GM23338 (cell line): ENCODE results near the gene LCN12. TPM values are rescaled to one million over a fixed set of nuclear protein-coding genes. Genes with fewer than 3 reads are reported as not detected.

Experiments
- ATAC-seq: fragments of 200-7000 bp; cut with Tn5 transposase; 3 replicates; pipeline ENCODE4 v1.9.1; 2020
- DNase-seq: peaks from one replicate; pipeline ENCODE4 v3.0.0-alpha.2; 2015; ENCODE audit warnings: low spot score
- H2AFZ ChIP-seq: fragments of 200-600 bp; sonication (generic); 2 replicates; pipeline ENCODE4 v1.8.0; 2016; ENCODE audit warnings: antibody characterized with exemption, mild to moderate bottlenecking, moderate library complexity
- H3F3A ChIP-seq: fragments of 200-600 bp; sonication (generic); replicated peaks from 2 replicates; pipeline ENCODE4 v1.8.0; 2017; ENCODE audit warnings: antibody characterized with exemption, mixed run types, low read depth
- H3K27ac ChIP-seq: fragments of 200-600 bp; sonication (generic); 2 replicates; pipeline ENCODE4 v1.6.1; 2016; ENCODE audit warnings: low read depth
- H3K27me3 ChIP-seq: fragments of 200-600 bp; sonication (generic); 2 replicates; pipeline ENCODE4 v1.8.0; 2016; ENCODE audit warnings: mild to moderate bottlenecking, mixed run types, moderate library complexity; ENCODE audit not compliant: insufficient read depth
- H3K36me3 ChIP-seq: fragments of 200-600 bp; sonication (generic); 2 replicates; pipeline ENCODE4 v1.8.0; 2016; ENCODE audit warnings: mild to moderate bottlenecking; ENCODE audit not compliant: insufficient read depth
- H3K4me1 ChIP-seq: fragments of 200-600 bp; sonication (generic); 2 replicates; pipeline ENCODE4 v1.8.0; 2016; ENCODE audit warnings: mild to moderate bottlenecking, moderate library complexity; ENCODE audit not compliant: insufficient read depth
- H3K4me2 ChIP-seq: fragments of 200-600 bp; sonication (generic); 2 replicates; pipeline ENCODE4 v1.7.1; 2017; ENCODE audit warnings: mixed run types
- H3K4me3 ChIP-seq: fragments of 200-600 bp; sonication (generic); 2 replicates; pipeline ENCODE4 v1.6.1; 2016; ENCODE audit warnings: mixed run types
- H3K79me2 ChIP-seq: fragments of 200-600 bp; sonication (generic); replicated peaks from 2 replicates; pipeline ENCODE4 v1.8.0; 2017; ENCODE audit warnings: mild to moderate bottlenecking; ENCODE audit not compliant: insufficient read depth
- H3K9me2 ChIP-seq: fragments of 200-600 bp; sonication (generic); 2 replicates; pipeline ENCODE4 v1.8.0; 2017; ENCODE audit not compliant: insufficient read depth
- H4K20me1 ChIP-seq: fragments of 200-600 bp; sonication (generic); replicated peaks from 2 replicates; pipeline ENCODE4 v1.8.0; 2017; ENCODE audit warnings: mild to moderate bottlenecking; ENCODE audit not compliant: insufficient read depth
- H3K27ac Mint-ChIP-seq: 2 replicates; pipeline ENCODE4 v1.8.0; 2020; ENCODE audit warnings: inconsistent platforms, mild to moderate bottlenecking, moderate library complexity, mixed read lengths
- H3K27me3 Mint-ChIP-seq: 3 replicates; pipeline ENCODE4 v1.8.0; 2022; ENCODE audit warnings: low read depth, mild to moderate bottlenecking, moderate library complexity, mixed read lengths, inconsistent platforms; ENCODE audit not compliant: insufficient read depth, poor library complexity
- H3K36me3 Mint-ChIP-seq: 3 replicates; pipeline ENCODE4 v1.8.0; 2021; ENCODE audit warnings: low read depth, mild to moderate bottlenecking, inconsistent platforms, moderate library complexity, mixed read lengths
- H3K4me1 Mint-ChIP-seq: 3 replicates; pipeline ENCODE4 v1.8.0; 2020; ENCODE audit warnings: mild to moderate bottlenecking, inconsistent platforms, mixed read lengths
- H3K4me3 Mint-ChIP-seq: 3 replicates; pipeline ENCODE4 v1.8.0; 2021; ENCODE audit warnings: moderate library complexity, mild to moderate bottlenecking, inconsistent platforms, mixed read lengths
- H3K9me3 Mint-ChIP-seq: 3 replicates; pipeline ENCODE4 v1.8.0; 2020; ENCODE audit warnings: moderate library complexity, mild to moderate bottlenecking, inconsistent platforms, mixed read lengths
- CREB1 ChIP-seq: fragments of 250-450 bp; sonication (Bioruptor Pico); IDR thresholded peaks from 2 replicates; pipeline ENCODE4 v1.5.0; 2020; ENCODE audit warnings: low read depth, mild to moderate bottlenecking, moderate library complexity
- NANOG ChIP-seq: IDR thresholded peaks from 2 replicates; pipeline ENCODE4 v1.6.1; 2016; ENCODE audit warnings: antibody characterized with exemption, borderline replicate concordance
- POLR2AphosphoS5 ChIP-seq: IDR thresholded peaks from 2 replicates; pipeline ENCODE4 v1.6.1; 2016; ENCODE audit warnings: antibody characterized with exemption, low read depth
- STAT1 ChIP-seq: IDR thresholded peaks from one replicate; pipeline ENCODE4 v1.6.1; 2016; ENCODE audit warnings: antibody characterized with exemption; ENCODE audit not compliant: unreplicated experiment
- polyA plus RNA-seq: library from polyadenylated mRNA; unstranded; fragments of >200 nt; fragmentation: Nextera tagmentation; extraction: Ambion mirVana; gene quantifications from 2 replicates; pipeline ENCODE4 v1.2.1, GENCODE V29; 2016
- total RNA-seq: library from RNA; depleted of rRNA; stranded (reverse); fragments of >200 nt; shearing (Covaris generic); gene quantifications from 2 replicates; pipeline ENCODE4 v1.2.3, GENCODE V29; 2014
- TF ChIP-seq, protein P1 (sequence below): IDR thresholded peaks from 2 replicates; pipeline ENCODE4 v1.6.1; 2016; ENCODE audit warnings: antibody characterized with exemption
- TF ChIP-seq, protein P2 (sequence below), 2 experiments: fragments of 200-600 bp in 1 of 2; sonication (generic) in 1 of 2; conservative IDR thresholded peaks; 2 replicates each; pipeline versions ENCODE4 v1.5.1 to v1.6.1; 2016 to 2017; ENCODE audit warnings: antibody characterized with exemption in 2 of 2, low read depth in 2 of 2, mild to moderate bottlenecking in 2 of 2, moderate library complexity in 1 of 2

Gene LCN12
- total and polyA plus RNA-seq, 2 experiments from 2014 or later = 0.39 to 0.69 TPM

DNA sequence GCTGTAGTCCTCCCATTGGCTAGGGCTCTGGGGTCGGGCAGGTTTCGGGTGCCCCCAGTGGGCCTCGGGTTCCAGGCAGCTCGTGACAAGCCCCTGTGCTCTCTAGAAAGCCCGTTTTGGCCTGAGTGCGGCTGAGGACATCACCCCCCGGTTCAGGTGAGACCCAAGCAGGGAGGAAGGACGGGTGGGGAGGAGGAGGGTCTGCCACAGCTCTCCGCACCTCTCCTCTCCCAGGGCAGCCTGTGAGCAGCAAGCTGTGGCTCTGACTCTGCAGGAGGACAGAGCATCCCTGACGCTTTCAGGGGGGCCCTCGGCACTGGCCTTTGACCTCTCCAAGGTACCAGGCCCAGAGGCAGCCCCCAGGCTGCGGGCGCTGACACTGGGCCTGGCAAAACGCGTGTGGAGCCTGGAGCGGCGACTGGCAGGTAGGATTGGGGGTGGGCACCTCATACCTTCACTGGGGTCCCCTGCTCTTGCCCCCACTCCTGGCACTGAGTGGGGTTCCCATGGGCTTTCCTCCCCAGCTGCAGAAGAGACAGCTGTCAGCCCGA, 40.8 kb downstream of the LCN12 start (continued):
- TF ChIP-seq CREB1 (CRISPR knock-in tag) = no peak
- no peak for TF ChIP-seq STAT1
- no peak for TF ChIP-seq NANOG
- TF ChIP-seq, protein P1, sequence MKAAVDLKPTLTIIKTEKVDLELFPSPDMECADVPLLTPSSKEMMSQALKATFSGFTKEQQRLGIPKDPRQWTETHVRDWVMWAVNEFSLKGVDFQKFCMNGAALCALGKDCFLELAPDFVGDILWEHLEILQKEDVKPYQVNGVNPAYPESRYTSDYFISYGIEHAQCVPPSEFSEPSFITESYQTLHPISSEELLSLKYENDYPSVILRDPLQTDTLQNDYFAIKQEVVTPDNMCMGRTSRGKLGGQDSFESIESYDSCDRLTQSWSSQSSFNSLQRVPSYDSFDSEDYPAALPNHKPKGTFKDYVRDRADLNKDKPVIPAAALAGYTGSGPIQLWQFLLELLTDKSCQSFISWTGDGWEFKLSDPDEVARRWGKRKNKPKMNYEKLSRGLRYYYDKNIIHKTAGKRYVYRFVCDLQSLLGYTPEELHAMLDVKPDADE = no peak
- TF ChIP-seq, protein P2, sequence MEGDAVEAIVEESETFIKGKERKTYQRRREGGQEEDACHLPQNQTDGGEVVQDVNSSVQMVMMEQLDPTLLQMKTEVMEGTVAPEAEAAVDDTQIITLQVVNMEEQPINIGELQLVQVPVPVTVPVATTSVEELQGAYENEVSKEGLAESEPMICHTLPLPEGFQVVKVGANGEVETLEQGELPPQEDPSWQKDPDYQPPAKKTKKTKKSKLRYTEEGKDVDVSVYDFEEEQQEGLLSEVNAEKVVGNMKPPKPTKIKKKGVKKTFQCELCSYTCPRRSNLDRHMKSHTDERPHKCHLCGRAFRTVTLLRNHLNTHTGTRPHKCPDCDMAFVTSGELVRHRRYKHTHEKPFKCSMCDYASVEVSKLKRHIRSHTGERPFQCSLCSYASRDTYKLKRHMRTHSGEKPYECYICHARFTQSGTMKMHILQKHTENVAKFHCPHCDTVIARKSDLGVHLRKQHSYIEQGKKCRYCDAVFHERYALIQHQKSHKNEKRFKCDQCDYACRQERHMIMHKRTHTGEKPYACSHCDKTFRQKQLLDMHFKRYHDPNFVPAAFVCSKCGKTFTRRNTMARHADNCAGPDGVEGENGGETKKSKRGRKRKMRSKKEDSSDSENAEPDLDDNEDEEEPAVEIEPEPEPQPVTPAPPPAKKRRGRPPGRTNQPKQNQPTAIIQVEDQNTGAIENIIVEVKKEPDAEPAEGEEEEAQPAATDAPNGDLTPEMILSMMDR (conservative IDR thresholded peaks at IDR 0.05; ENCODE audit: low read depth in 2 of 2) = no peak

DNA sequence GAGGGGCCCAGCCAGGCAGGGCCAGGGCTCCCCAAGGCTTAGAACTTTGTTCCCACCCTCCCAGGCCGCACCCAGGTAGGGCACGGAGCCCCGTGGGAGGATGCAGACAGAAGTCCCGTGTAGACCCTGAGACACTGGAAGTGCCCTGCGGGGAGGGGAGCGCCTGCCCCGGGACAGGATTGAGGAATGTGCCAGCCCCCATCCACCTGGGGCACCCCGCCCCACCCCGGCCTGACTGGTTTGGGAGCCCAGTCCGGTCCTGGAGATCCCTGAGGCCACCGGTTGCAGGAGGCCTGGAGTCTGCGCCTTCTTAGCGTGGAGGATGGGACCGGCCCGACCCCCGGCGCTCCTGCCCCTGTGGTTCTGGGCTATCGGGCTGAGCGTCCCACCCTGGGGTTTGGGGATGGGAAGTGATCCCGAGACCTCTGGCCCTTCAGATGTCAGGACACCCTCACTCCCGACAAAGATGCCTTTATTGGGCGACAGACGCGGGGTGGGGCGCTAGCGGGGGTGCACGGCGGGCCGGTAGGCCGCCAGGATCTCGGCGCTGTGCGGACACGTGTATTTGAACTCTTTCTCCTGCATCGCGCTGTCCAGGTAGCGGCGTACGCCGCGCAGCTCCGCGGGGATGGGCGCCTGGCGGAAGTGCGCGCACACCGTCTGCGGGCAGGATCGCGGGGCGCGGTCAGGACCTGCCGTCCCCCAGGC, 42.3 kb downstream of the LCN12 start:
- H3K9me2 ChIP-seq = no peaks in the 10 kb centered on the region
- peaks cover 50% of the 10 kb centered on the region for H3K27me3 ChIP-seq
- no peaks in the 10 kb centered on the region for H4K20me1 ChIP-seq
- H3K27ac ChIP-seq = no peak overlapping the region
- ATAC-seq (peak; percentile 19), DNase-seq (peak; percentile 49)
- no peak overlapping the region for H2AFZ ChIP-seq
- no peaks in the 10 kb centered on the region for H3F3A ChIP-seq
- Mint-ChIP-seq H3K27ac (no peak overlapping the region), H3K27me3 (peaks cover 31% of the 10 kb centered on the region), H3K36me3 (no peaks in the 10 kb centered on the region; the same call in 2 of the 3 replicates), H3K4me1 (peaks cover 3% of the 10 kb centered on the region), H3K9me3 (peaks cover 10% of the 10 kb centered on the region), H3K4me3 (peak overlapping the region; percentile 46; the same call in 2 of the 3 replicates)
- H3K4me3 ChIP-seq = peak overlapping the region; percentile 55; the same call in 1 of the 2 replicates
- TF ChIP-seq, protein P2 (conservative IDR thresholded peaks at IDR 0.05; ENCODE audit: low read depth in 2 of 2) = no peak
- peak; percentile 43; the same call in 1 of the 2 replicates for TF ChIP-seq POLR2AphosphoS5
- no peak for TF ChIP-seq NANOG
- TF ChIP-seq, protein P1 = no peak
- H3K4me2 ChIP-seq = peak overlapping the region; percentile 86
- H3K4me1 ChIP-seq = peaks cover 6% of the 10 kb centered on the region; the same call in 1 of the 2 replicates
- no peaks in the 10 kb centered on the region for H3K79me2 ChIP-seq
- no peaks in the 10 kb centered on the region for H3K36me3 ChIP-seq
